COLO668 (cell line): ENCODE results near the gene WDFY2.
A peak's percentile ranks its signal among the peaks of the same experiment; 100 is the strongest.

Source experiments
- DNase-seq: peaks from one replicate; lab custom pipeline; 2025; ENCODE audit not compliant: unreplicated experiment; lab: John Stamatoyannopoulos, UW

Gene WDFY2

GRCh38 chr13:51733374-51734298, 149.4 kb downstream of the WDFY2 start:
- DNase-seq: no peak

- no peak for DNase-seq
Measured at GRCh38 chr13:51734786-51735185, 150.5 kb downstream of the WDFY2 start.

- no peak for DNase-seq
Measured at GRCh38 chr13:51737609-51738008, 153.3 kb downstream of the WDFY2 start.

- DNase-seq: no peak
Measured at GRCh38 chr13:51738226-51738905, 154.1 kb downstream of the WDFY2 start.

GRCh38 chr13:51739027-51739764, 154.9 kb downstream of the WDFY2 start:
- no peak for DNase-seq

GRCh38 chr13:51740698-51741097, 156.4 kb downstream of the WDFY2 start:
- no peak for DNase-seq

- no peak for DNase-seq
Measured at GRCh38 chr13:51742031-51742430, 157.8 kb downstream of the WDFY2 start.

- DNase-seq: no peak
Measured at GRCh38 chr13:51742611-51743010, 158.3 kb downstream of the WDFY2 start.

GRCh38 chr13:51745243-51745642, 161.0 kb downstream of the WDFY2 start:
- no peak for DNase-seq

GRCh38 chr13:51746802-51747201, 162.5 kb downstream of the WDFY2 start:
- DNase-seq: no peak

GRCh38 chr13:51747438-51748434, 163.5 kb downstream of the WDFY2 start:
- DNase-seq: no peak

- no peak for DNase-seq
Measured at GRCh38 chr13:51756651-51757050, 172.4 kb downstream of the WDFY2 start.

GRCh38 chr13:51758691-51759090, 174.4 kb downstream of the WDFY2 start:
- DNase-seq: no peak

GRCh38 chr13:51759240-51759639, 175.0 kb downstream of the WDFY2 start:
- DNase-seq: no peak

- no peak for DNase-seq
Measured at GRCh38 chr13:51760592-51760991, 176.3 kb downstream of the WDFY2 start.

GRCh38 chr13:51761643-51762350, 177.5 kb downstream of the WDFY2 start:
- DNase-seq: no peak

GRCh38 chr13:51763486-51763885, 179.2 kb downstream of the WDFY2 start:
- DNase-seq: no peak

- peak; percentile 98 for DNase-seq
Measured at GRCh38 chr13:51764184-51765141, 180.2 kb downstream of the WDFY2 start.

- no peak for DNase-seq
Measured at GRCh38 chr13:51765142-51765515, 180.9 kb downstream of the WDFY2 start.
